Activated T-cell treated with anti-CD3 and anti-CD28 coated beads for 24 hours (primary cell): Measurements from ENCODE around the gene SRPK2.

Source experiments
- DNase-seq: peaks from one replicate; pipeline ENCODE4 v3.0.0-alpha.2; 2020; ENCODE audit warnings: low read depth

Gene SRPK2

DNA sequence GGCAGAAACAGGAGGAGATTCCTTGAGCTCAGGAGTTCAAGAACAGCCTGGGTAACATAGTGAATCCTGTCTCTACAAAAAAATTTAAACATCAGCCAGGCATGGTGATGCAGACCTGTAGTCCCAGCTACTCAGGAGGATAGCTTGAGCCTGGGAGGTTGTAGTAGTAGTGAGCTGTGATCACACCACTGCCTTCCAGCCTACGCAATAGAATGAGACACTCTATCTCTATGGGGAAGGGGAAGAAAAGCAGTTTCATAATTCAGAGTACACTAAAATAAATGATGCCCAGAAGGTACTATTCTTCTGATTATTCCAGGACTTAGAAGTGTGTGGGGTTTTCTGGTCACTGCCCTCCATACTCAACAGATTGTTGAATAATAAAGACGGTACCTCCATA, 197.4 kb downstream of the SRPK2 start:
- no peak for DNase-seq

DNA sequence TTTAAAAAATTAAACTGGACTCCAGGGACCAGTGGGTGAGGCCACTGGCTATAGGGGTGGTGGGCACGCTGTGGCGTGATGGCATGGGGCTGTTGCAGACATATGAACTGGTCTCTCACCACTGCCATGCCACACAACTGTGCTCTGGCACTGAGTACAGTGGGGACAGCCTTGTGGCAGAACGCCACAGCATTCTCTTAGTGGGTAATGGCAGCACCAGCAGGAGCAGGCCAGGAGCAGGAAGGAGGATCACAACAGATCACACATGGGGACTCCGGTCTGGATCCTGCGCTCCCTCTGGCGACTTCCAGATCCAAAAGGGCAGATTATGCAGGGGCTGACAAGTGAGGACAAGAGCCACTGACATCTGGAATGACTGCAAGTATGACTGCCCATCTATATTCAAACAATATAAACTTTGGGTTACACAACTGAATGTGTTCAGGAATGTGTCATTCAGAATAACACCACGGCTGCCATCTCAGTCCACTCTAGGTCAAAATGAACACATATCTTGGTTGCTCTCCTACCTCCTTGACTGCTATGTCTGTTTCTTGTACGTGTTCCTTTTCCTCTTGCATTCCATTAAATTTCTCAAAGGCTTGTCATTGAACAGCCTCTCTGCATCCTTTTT, 198.7 kb downstream of the SRPK2 start:
- no peak for DNase-seq

- no peak for DNase-seq
Measured at GRCh38 chr7:105188201-105188600, 200.5 kb downstream of the SRPK2 start.

DNA sequence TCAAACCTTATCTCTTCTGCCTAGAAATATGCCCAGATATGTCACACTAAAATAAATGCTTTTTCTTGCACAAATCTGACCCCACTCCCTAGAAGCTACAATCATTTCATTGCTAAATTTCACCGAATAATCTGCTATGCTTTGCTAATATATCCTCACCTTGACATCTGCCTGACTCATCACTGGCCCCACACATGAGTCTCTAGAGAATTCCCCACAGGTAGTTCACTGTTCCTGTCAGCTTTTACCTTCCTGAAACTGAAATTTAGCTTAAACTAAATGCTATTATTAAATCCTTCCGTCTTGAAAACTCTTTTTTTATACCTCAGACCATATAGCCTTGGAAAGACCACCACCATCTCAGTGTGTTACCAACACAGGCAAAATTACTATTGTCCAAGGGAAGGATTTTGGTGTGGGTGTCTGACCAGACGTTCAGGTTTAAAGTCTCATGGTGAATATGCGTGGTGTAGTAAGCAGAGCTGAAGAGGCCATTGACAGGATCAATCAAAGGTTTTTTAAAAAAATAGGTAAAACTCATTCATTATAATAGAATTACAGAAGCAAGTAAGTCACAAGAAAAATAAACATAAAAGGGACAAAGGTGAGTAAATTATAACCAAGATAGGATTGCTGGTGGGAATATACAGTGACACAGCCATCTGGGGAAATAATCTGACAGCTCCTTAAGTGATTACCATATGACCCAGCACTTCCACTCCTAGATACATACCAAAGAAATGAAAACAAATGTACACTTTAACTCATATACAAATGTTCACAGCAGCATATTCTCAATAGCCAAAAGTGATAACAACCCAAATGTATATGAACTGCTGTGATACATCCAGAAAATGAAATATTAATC, 201.2 kb downstream of the SRPK2 start:
- no peak for DNase-seq

- no peak for DNase-seq
Measured at GRCh38 chr7:105185290-105186010, 203.3 kb downstream of the SRPK2 start.

GRCh38 chr7:105180002-105180401, 208.7 kb downstream of the SRPK2 start:
- DNase-seq = no peak

GRCh38 chr7:105178928-105179541, 209.7 kb downstream of the SRPK2 start:
- no peak for DNase-seq

GRCh38 chr7:105178177-105178576, 210.5 kb downstream of the SRPK2 start:
- DNase-seq = no peak

DNA sequence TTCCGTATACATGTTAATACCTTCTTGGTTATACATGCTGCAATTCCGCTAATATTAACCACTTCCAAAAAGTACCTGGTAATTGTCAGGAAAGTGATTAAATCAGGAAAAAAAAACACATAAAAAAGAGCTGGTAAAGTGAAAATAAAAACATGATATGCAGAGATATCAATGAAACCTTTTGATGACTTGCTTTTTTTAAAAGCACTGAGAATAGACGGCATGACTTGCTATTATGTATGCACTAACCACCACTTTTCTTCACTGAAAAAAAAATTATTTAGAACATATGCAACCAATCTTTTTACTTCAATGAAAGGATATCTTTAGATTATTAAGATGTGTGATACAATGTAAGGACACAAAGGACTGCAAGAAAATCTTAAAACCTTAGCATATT, 211.7 kb downstream of the SRPK2 start:
- DNase-seq = no peak

- DNase-seq = no peak
Measured at GRCh38 chr7:105173586-105173985, 215.1 kb downstream of the SRPK2 start.

- no peak for DNase-seq
Measured at GRCh38 chr7:105164751-105165150, 224.0 kb downstream of the SRPK2 start.

GRCh38 chr7:105163718-105164117, 225.0 kb downstream of the SRPK2 start:
- DNase-seq = no peak

- no peak for DNase-seq
Measured at GRCh38 chr7:105161366-105161765, 227.4 kb downstream of the SRPK2 start.

GRCh38 chr7:105157278-105157677, 231.4 kb downstream of the SRPK2 start:
- DNase-seq = no peak

DNA sequence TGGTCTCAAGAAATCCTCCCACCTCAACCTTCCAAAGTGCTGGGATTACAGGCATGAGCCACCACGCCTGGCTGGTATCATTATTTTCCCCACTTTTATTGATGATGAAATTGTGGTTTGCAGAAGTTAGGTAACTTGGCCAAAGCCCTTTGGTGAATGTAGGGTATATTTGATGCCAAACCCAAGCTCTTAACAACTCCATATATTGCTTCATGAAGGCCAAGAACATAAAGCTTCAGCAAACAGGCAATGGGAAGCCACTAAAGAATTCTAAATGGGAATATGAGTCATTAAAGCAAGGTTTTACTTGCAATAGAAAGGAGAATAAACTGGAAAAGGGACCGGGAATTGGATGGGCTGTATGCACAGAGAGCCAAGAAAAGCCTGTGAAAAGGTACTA, 232.0 kb downstream of the SRPK2 start:
- DNase-seq = no peak

GRCh38 chr7:105154084-105154483, 234.6 kb downstream of the SRPK2 start:
- DNase-seq = no peak

- DNase-seq = no peak
Measured at GRCh38 chr7:105153531-105153930, 235.2 kb downstream of the SRPK2 start.

- DNase-seq = no peak
Measured at GRCh38 chr7:105151152-105151551, 237.6 kb downstream of the SRPK2 start.

DNA sequence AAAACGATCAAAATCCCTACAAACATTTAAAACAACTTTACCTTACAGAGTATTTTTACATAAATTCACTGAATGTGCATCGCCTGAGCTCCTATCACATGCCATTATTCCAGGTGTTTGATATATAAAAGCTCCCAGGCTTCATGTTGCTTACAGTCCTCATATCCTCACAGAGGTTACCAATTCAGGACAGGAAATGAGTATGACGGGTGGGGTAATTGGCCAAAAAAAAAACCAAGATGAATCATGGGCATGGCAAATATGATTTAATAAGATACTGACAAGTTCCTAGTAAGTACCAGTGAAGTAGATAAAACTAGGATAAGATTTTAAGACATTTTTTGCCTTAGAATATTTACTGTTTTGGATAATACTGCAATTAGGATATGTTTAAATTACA, 238.9 kb downstream of the SRPK2 start:
- no peak for DNase-seq

DNA sequence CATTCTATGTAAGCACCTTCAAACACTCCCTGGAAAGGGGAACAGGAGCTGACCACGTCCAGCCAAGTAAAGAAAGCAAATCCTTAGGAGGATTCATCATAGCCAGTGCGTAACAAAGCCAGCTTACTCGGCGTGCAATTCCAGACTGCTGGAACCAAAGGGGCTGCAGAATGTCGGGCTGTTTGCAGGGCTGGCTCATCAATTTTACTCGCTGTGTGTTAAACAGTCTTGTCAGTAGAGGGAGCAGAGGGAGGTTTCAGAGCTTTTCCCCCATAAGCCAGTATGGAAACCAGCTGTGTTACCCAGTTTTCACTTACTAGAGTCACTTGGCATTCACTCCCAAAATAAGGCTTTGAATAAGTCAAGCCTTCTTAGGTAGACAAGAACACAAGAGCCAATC, 247.7 kb downstream of the SRPK2 start:
- no peak for DNase-seq

DNA sequence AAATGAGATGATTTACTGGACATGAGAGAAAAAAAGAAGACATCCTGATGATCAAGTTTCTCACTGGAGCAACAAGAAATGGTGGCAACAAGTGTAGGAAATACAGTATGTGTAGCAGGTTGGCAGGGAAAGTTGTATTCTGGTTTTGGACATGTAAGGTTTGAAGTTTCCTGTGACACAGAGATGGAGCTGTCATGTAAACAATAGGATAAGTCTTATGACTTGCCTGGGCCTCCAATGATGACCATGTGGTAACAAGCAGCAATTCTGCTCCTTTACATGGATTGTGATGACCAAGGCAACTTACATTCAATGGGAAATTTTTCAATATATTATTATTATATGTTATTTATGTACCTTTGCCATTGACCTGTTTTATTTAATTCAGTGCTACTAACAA, 249.3 kb downstream of the SRPK2 start:
- DNase-seq = no peak

DNA sequence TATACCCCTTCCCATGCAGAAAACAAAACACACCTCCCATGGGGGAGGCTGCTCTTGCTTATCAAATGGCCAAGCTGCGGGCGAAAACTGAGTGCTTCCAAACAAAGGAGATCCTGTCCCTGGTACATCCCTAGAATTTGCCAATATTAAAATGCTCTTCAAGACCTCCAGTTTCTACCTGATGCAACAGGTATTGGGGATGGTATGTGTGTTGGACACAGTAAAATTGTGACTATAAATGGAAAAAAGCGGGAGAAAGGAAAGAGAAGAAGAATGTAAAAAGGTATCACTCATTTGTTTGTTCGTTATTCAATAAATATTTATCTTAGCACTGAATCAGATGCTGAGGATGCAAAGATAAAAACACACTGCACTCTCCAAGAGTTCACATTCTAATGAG, 250.8 kb downstream of the SRPK2 start:
- no peak for DNase-seq

DNA sequence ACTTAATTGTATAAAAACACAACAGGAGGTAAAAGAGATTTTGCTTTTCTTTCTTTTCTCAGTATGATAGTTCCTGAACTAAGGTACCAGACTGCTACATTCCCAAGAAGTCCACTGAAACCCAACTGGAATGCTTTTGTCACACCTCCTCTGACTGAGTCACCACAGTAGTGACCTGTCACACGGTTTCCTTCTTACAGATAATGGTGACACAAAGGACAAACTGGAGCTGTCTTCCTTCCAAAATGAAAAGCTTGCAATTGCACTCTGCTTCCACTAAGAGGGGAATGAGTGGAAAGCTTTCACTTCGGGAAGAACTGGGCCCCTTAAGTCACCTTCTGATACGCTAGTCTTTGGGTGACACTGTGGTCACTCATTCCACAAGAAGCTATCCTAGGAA, 252.5 kb downstream of the SRPK2 start:
- DNase-seq = no peak
